HG03439 (cell line): ENCODE measurements around the gene WHAMM.

ENCODE experiments used
- ATAC-seq: cut with Tn5 transposase; IDR thresholded peaks from one replicate; pipeline ENCODE4 v1.9.1; 2021; ENCODE audit warnings: mild to moderate bottlenecking, moderate library complexity; ENCODE audit not compliant: unreplicated experiment

The WHAMM gene

GRCh38 chr15:82838096-82838735 is 28.8 kb downstream of the WHAMM start:
- no peak for ATAC-seq

- no peak for ATAC-seq
Measured at GRCh38 chr15:82839136-82839535, 29.7 kb downstream of the WHAMM start.

- no peak for ATAC-seq
Measured at GRCh38 chr15:82840166-82840565, 30.7 kb downstream of the WHAMM start.

GRCh38 chr15:82843566-82843965 is 34.1 kb downstream of the WHAMM start:
- no peak for ATAC-seq

- ATAC-seq, result no peak
Measured at GRCh38 chr15:82845686-82846085, 36.3 kb downstream of the WHAMM start.

GRCh38 chr15:82846621-82847020 is 37.2 kb downstream of the WHAMM start:
- ATAC-seq, result no peak

GRCh38 chr15:82847703-82848102 is 38.3 kb downstream of the WHAMM start:
- ATAC-seq, result no peak

- no peak for ATAC-seq
Measured at GRCh38 chr15:82848241-82848993, 39.0 kb downstream of the WHAMM start.

GRCh38 chr15:82849556-82850512 is 40.4 kb downstream of the WHAMM start:
- ATAC-seq, result peak; percentile 47

- ATAC-seq, result no peak
Measured at GRCh38 chr15:82850731-82851130, 41.3 kb downstream of the WHAMM start.

GRCh38 chr15:82851306-82851850 is 42.0 kb downstream of the WHAMM start:
- no peak for ATAC-seq

GRCh38 chr15:82851981-82852511 is 42.6 kb downstream of the WHAMM start:
- no peak for ATAC-seq

- ATAC-seq, result no peak
Measured at GRCh38 chr15:82852941-82853561, 43.6 kb downstream of the WHAMM start.

- ATAC-seq, result no peak
Measured at GRCh38 chr15:82854554-82854953, 45.1 kb downstream of the WHAMM start.

GRCh38 chr15:82855286-82856100 is 46.1 kb downstream of the WHAMM start:
- no peak for ATAC-seq

GRCh38 chr15:82856397-82857170 is 47.2 kb downstream of the WHAMM start:
- no peak for ATAC-seq

- ATAC-seq, result no peak
Measured at GRCh38 chr15:82858932-82859331, 49.5 kb downstream of the WHAMM start.

- ATAC-seq, result no peak
Measured at GRCh38 chr15:82862886-82863285, 53.5 kb downstream of the WHAMM start.

GRCh38 chr15:82864967-82865366 is 55.5 kb downstream of the WHAMM start:
- ATAC-seq, result no peak
